IMR-90 (cell line): Measurements from ENCODE around the gene CDH22. TPM values are rescaled to one million over a fixed set of nuclear protein-coding genes. Genes with fewer than 3 reads are reported as not detected.

Source experiments
- ATAC-seq: fragments of 200-7000 bp; cut with Tn5 transposase; 2 replicates; pipeline ENCODE4 v1.9.1; 2020; ENCODE audit warnings: low read depth, mild to moderate bottlenecking, moderate library complexity
- BruUV-seq: library from RNA; stranded (reverse); fragments of 400-500 nt; replicated peaks from 2 replicates; lab custom pipeline; 2021; lab: Mats Ljungman, UMichigan
- CTCF ChIA-PET: fragments of 300-600 bp; formaldehyde crosslinking; extraction: SDS; loops from one replicate; lab custom pipeline; 2021; ENCODE audit warnings: antibody characterized with exemption; lab: Yijun Ruan, JAX
- POLR2A ChIA-PET: fragments of 300-600 bp; sonication (Branson Sonifier 250); formaldehyde crosslinking; loops from one replicate; lab custom pipeline; 2022; ENCODE audit warnings: antibody characterized with exemption; ENCODE audit not compliant: unreplicated experiment; lab: Charles Lee
- DNase-seq: peaks from one replicate; pipeline ENCODE4 v3.0.0; 2013
- H2AFZ ChIP-seq: replicated peaks from 2 replicates; pipeline ENCODE3; 2013; ENCODE audit warnings: low read length, mild to moderate bottlenecking; ENCODE audit not compliant: poor library complexity
- H2AK5ac ChIP-seq: 2 replicates; pipeline ENCODE4 v1.6.1; 2013; ENCODE audit warnings: low read depth, low read length, inconsistent platforms
- H2AK9ac ChIP-seq: replicated peaks from 2 replicates; pipeline ENCODE3; 2013; ENCODE audit warnings: mild to moderate bottlenecking, low read depth, low read length, moderate library complexity; ENCODE audit not compliant: poor library complexity
- H2BK120ac ChIP-seq: 2 replicates; pipeline ENCODE4 v1.6.1; 2013; ENCODE audit warnings: low read depth, low read length, inconsistent platforms
- H2BK15ac ChIP-seq: 3 replicates; pipeline ENCODE4 v1.6.1; 2013; ENCODE audit warnings: low read depth, low read length, inconsistent platforms
- H2BK20ac ChIP-seq: 2 replicates; pipeline ENCODE4 v1.6.1; 2013; ENCODE audit warnings: low read depth, mild to moderate bottlenecking, inconsistent platforms, low read length, moderate library complexity
- H2BK5ac ChIP-seq: 2 replicates; pipeline ENCODE4 v1.6.1; 2013; ENCODE audit warnings: mild to moderate bottlenecking, low read depth, low read length, inconsistent platforms; ENCODE audit not compliant: poor library complexity, severe bottlenecking
- H3K14ac ChIP-seq: replicated peaks from 2 replicates; pipeline ENCODE4 v1.6.1; 2013; ENCODE audit warnings: low read depth, low read length, inconsistent platforms
- H3K18ac ChIP-seq: 2 replicates; pipeline ENCODE4 v1.6.1; 2013; ENCODE audit warnings: low read depth, low read length, control low read depth
- H3K23ac ChIP-seq: 2 replicates; pipeline ENCODE4 v1.6.1; 2013; ENCODE audit warnings: low read depth, low read length, inconsistent platforms
- H3K27ac ChIP-seq: 2 replicates; pipeline ENCODE4 v1.5.1; 2013; ENCODE audit warnings: mild to moderate bottlenecking, control low read depth, low read length; ENCODE audit not compliant: insufficient read depth
- H3K27me3 ChIP-seq: 2 replicates; pipeline ENCODE4 v1.6.1; 2013; ENCODE audit warnings: low read length; ENCODE audit not compliant: control insufficient read depth, insufficient read depth
- H3K36me3 ChIP-seq: 2 replicates; pipeline ENCODE4 v1.6.1; 2013; ENCODE audit warnings: low read length, mixed read lengths; ENCODE audit not compliant: control insufficient read depth, insufficient read depth
- H3K4ac ChIP-seq: 2 replicates; pipeline ENCODE4 v1.6.1; 2013; ENCODE audit warnings: low read depth, low read length, inconsistent platforms
- H3K4me1 ChIP-seq: 2 replicates; pipeline ENCODE4 v1.6.1; 2013; ENCODE audit warnings: low read length, mixed read lengths; ENCODE audit not compliant: control insufficient read depth, insufficient read depth
- H3K4me2 ChIP-seq: 2 replicates; pipeline ENCODE4 v1.6.1; 2013; ENCODE audit warnings: low read depth, mild to moderate bottlenecking, control low read depth, low read length, moderate library complexity
- H3K4me3 ChIP-seq: 2 replicates; pipeline ENCODE4 v1.5.1; 2013; ENCODE audit warnings: low read depth, mild to moderate bottlenecking, control low read depth, low read length, moderate library complexity; ENCODE audit not compliant: insufficient read depth
- H3K56ac ChIP-seq: 2 replicates; pipeline ENCODE4 v1.6.1; 2013; ENCODE audit warnings: low read length, inconsistent platforms; ENCODE audit not compliant: insufficient read depth; ENCODE audit errors: extremely low read depth
- H3K79me1 ChIP-seq, 2 experiments: 2 replicates each; pipeline ENCODE4 v1.6.1; 2013; ENCODE audit warnings: low read length in 2 of 2, inconsistent platforms in 1 of 2, low read depth in 1 of 2
- H3K9ac ChIP-seq: 2 replicates; pipeline ENCODE4 v1.6.1; 2013; ENCODE audit warnings: low read depth, low read length, control low read depth
- H3K9me1 ChIP-seq: 2 replicates; pipeline ENCODE4 v1.6.1; 2013; ENCODE audit warnings: low read length, inconsistent platforms; ENCODE audit not compliant: insufficient read depth
- H3K9me3 ChIP-seq: 2 replicates; pipeline ENCODE4 v1.6.1; 2013; ENCODE audit warnings: low read length; ENCODE audit not compliant: control insufficient read depth, insufficient read depth
- H4K20me1 ChIP-seq: 2 replicates; pipeline ENCODE4 v1.6.1; 2013; ENCODE audit warnings: low read length, inconsistent platforms; ENCODE audit not compliant: insufficient read depth
- H4K5ac ChIP-seq: 2 replicates; pipeline ENCODE4 v1.6.1; 2013; ENCODE audit warnings: mild to moderate bottlenecking, low read depth, low read length, control low read depth
- H4K8ac ChIP-seq, 2 experiments: 2 replicates each; pipeline ENCODE4 v1.6.1; 2013; ENCODE audit warnings: low read depth in 2 of 2, low read length in 2 of 2, control low read depth in 1 of 2, inconsistent platforms in 1 of 2
- H4K91ac ChIP-seq: 2 replicates; pipeline ENCODE4 v1.6.1; 2013; ENCODE audit warnings: low read depth, low read length, inconsistent platforms; ENCODE audit not compliant: insufficient read depth
- BHLHE40 ChIP-seq: fragments of 150-350 bp; IDR thresholded peaks from 2 replicates; pipeline ENCODE4 v1.6.1; 2016; ENCODE audit warnings: mild to moderate bottlenecking, low read depth, low read length
- CEBPB ChIP-seq: IDR thresholded peaks from 2 replicates; pipeline ENCODE4 v1.6.1; 2012; ENCODE audit warnings: low read depth, low read length, improper control_type of control experiment
- CHD1 ChIP-seq: IDR thresholded peaks from 2 replicates; pipeline ENCODE4 v1.6.1; 2012; ENCODE audit warnings: low read depth, low read length, improper control_type of control experiment
- CTCF ChIP-seq: conservative IDR thresholded peaks from 2 replicates; pipeline ENCODE4 v1.5.1; 2012; ENCODE audit warnings: mild to moderate bottlenecking, low read depth, low read length, improper control_type of control experiment
- FOS ChIP-seq: fragments of 150-350 bp; IDR thresholded peaks from 2 replicates; pipeline ENCODE4 v1.6.1; 2016; ENCODE audit warnings: low read depth, low read length
- MAFK ChIP-seq: IDR thresholded peaks from 2 replicates; pipeline ENCODE4 v1.6.1; 2012; ENCODE audit warnings: low read depth, low read length, improper control_type of control experiment
- MAZ ChIP-seq: IDR thresholded peaks from 2 replicates; pipeline ENCODE4 v1.6.1; 2012; ENCODE audit warnings: low read depth, mild to moderate bottlenecking, low read length, improper control_type of control experiment, moderate library complexity, borderline replicate concordance
- MXI1 ChIP-seq: IDR thresholded peaks from 2 replicates; pipeline ENCODE4 v1.6.1; 2012; ENCODE audit warnings: low read depth, mild to moderate bottlenecking, low read length, moderate library complexity, borderline replicate concordance
- NFE2L2 ChIP-seq: fragments of 150-350 bp; IDR thresholded peaks from 2 replicates; pipeline ENCODE4 v1.6.1; 2016; ENCODE audit warnings: low read depth, mild to moderate bottlenecking, low read length
- POLR2A ChIP-seq: IDR thresholded peaks from 2 replicates; pipeline ENCODE4 v1.6.1; 2012; ENCODE audit warnings: mild to moderate bottlenecking, low read depth, low read length
- RAD21 ChIP-seq: IDR thresholded peaks from 2 replicates; pipeline ENCODE4 v1.6.1; 2012; ENCODE audit warnings: low read length, improper control_type of control experiment
- RCOR1 ChIP-seq: IDR thresholded peaks from 2 replicates; pipeline ENCODE4 v1.6.1; 2012; ENCODE audit warnings: mild to moderate bottlenecking, low read length, improper control_type of control experiment; ENCODE audit not compliant: insufficient replicate concordance
- RFX5 ChIP-seq: IDR thresholded peaks from 2 replicates; pipeline ENCODE4 v1.8.0; 2012; ENCODE audit warnings: low read depth, mild to moderate bottlenecking, low read length, moderate library complexity
- SMC3 ChIP-seq: fragments of 150-350 bp; IDR thresholded peaks from 2 replicates; pipeline ENCODE4 v1.6.1; 2016; ENCODE audit warnings: low read depth, mild to moderate bottlenecking, antibody characterized with exemption, low read length, moderate library complexity
- WGBS, 2 experiments: methylation state at CpG; one replicate each; pipeline versions ENCODE4 v1.1.5 to v1.1.7; 2013; ENCODE audit warnings: missing lambda C conversion rate in 2 of 2; ENCODE audit not compliant: insufficient read length in 1 of 2; ENCODE audit errors: extremely low coverage in 2 of 2; 5-methylcytosine and 5-hydroxymethylcytosine counted together
- dilution Hi-C: fragments of 300-500 bp; cut with HindIII; formaldehyde crosslinking; loops from one replicate; pipeline ENCODE4 v1.14.3; 2018; ENCODE audit warnings: low sequenced_read_pairs; ENCODE audit not compliant: unreplicated experiment
- in situ Hi-C: fragments of 300-500 bp; cut with MboI; formaldehyde crosslinking; loops from 3 replicates; pipeline ENCODE4 v1.14.3; 2019; ENCODE audit warnings: low sequenced_read_pairs, inconsistent platforms, mixed read lengths
- intact Hi-C: fragments of 100-400 bp; cut with micrococcal nuclease; formaldehyde crosslinking; loops from 2 replicates; pipeline ENCODE4 v1.10.0; 2022
- polyA plus RNA-seq, 3 experiments: library from polyadenylated mRNA; depleted of rRNA; stranded (reverse); fragments of >200 nt; gene quantifications; 2 replicates each; pipeline ENCODE4 v1.2.3, GENCODE V29; 2012; ENCODE audit warnings: low replicate concordance in 1 of 3
- total RNA-seq: library from RNA; depleted of rRNA; stranded (reverse); fragments of >200 nt; gene quantifications from 2 replicates; pipeline ENCODE4 v1.2.3, GENCODE V29; 2012
- TF ChIP-seq, protein P1 (sequence below): fragments of 150-350 bp; IDR thresholded peaks from 2 replicates; pipeline ENCODE4 v1.6.1; 2016; ENCODE audit warnings: low read depth, mild to moderate bottlenecking, low read length, moderate library complexity, borderline replicate concordance
- TF ChIP-seq, protein P2 (sequence below): fragments of 150-350 bp; IDR thresholded peaks from 2 replicates; pipeline ENCODE4 v1.6.1; 2017; ENCODE audit warnings: mild to moderate bottlenecking, antibody characterized with exemption, low read length, low read depth

CDH22 gene
- total and polyA plus RNA-seq, 2 of the 4 experiments (the other 2 are of a cell fraction), result not detected

- Histone ChIP-seq H2BK120ac (no peak overlapping the region), H4K91ac (no peak overlapping the region), H3K9me1 (no peaks in the 10 kb centered on the region), H3K79me1 (no peaks in the 10 kb centered on the region), H2BK15ac (no peak overlapping the region), H4K8ac (no peak overlapping the region), H3K4me1 (no peaks in the 10 kb centered on the region), H3K18ac (no peak overlapping the region), H3K27me3 (peaks cover 14% of the 10 kb centered on the region), H3K9me3 (no peaks in the 10 kb centered on the region), H3K14ac (no peak overlapping the region), H2AFZ (no peak overlapping the region), H2AK5ac (no peak overlapping the region), H2BK5ac (no peak overlapping the region), H3K4ac (no peak overlapping the region), H3K4me3 (no peak overlapping the region), H3K9ac (no peak overlapping the region), H2BK20ac (no peak overlapping the region), H2AK9ac (no peak overlapping the region), H3K4me2 (no peak overlapping the region), H4K5ac (no peak overlapping the region), H3K56ac (no peak overlapping the region), H4K20me1 (no peaks in the 10 kb centered on the region), H3K27ac (no peak overlapping the region), H3K36me3 (no peaks in the 10 kb centered on the region), H3K23ac (no peak overlapping the region)
- POLR2A ChIA-PET, result no interaction called here
- no TSS peak for BruUV-seq
- ATAC-seq (no peak), DNase-seq (no peak)
- dilution Hi-C loops (no loop called here), intact Hi-C loops (no loop called here), in situ Hi-C loops (no loop called here)
- WGBS, 2 experiments, result 14% methylated on average over 2 of the region's 5 CpGs; no CpG with 5 or more reads in 1 of the 2 experiments
- CTCF ChIA-PET, result no interaction called here
- TF ChIP-seq FOS (no peak), MXI1 (no peak), RAD21 (no peak), BHLHE40 (no peak), CTCF (no peak), RCOR1 (no peak), CEBPB (no peak), RFX5 (no peak), POLR2A (no peak), NFE2L2 (no peak), SMC3 (no peak), MAFK (no peak), CHD1 (no peak), MAZ (no peak)
- TF ChIP-seq, protein P1, sequence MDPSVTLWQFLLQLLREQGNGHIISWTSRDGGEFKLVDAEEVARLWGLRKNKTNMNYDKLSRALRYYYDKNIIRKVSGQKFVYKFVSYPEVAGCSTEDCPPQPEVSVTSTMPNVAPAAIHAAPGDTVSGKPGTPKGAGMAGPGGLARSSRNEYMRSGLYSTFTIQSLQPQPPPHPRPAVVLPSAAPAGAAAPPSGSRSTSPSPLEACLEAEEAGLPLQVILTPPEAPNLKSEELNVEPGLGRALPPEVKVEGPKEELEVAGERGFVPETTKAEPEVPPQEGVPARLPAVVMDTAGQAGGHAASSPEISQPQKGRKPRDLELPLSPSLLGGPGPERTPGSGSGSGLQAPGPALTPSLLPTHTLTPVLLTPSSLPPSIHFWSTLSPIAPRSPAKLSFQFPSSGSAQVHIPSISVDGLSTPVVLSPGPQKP, result no peak
- TF ChIP-seq, protein P2, sequence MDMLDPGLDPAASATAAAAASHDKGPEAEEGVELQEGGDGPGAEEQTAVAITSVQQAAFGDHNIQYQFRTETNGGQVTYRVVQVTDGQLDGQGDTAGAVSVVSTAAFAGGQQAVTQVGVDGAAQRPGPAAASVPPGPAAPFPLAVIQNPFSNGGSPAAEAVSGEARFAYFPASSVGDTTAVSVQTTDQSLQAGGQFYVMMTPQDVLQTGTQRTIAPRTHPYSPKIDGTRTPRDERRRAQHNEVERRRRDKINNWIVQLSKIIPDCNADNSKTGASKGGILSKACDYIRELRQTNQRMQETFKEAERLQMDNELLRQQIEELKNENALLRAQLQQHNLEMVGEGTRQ, result no peak
Measured at GRCh38 chr20:46160661-46161060, 147.6 kb downstream of the CDH22 start.
